PC-3 (cell line): ENCODE data around the gene GOLGA1.

ENCODE experiments used
- EZH2phosphoT487 ChIP-seq: fragments of 300-600 bp; sonication (generic); IDR thresholded peaks from 2 replicates; pipeline ENCODE4 v1.6.1; 2018; ENCODE audit warnings: mild to moderate bottlenecking, antibody characterized with exemption, low read length, borderline replicate concordance
- TF ChIP-seq, protein P1 (sequence below): fragments of 300-600 bp; sonication (generic); conservative IDR thresholded peaks from 2 replicates; pipeline ENCODE4 v1.5.1; 2017; ENCODE audit warnings: antibody characterized with exemption, low read depth, mild to moderate bottlenecking, low read length

DNA sequence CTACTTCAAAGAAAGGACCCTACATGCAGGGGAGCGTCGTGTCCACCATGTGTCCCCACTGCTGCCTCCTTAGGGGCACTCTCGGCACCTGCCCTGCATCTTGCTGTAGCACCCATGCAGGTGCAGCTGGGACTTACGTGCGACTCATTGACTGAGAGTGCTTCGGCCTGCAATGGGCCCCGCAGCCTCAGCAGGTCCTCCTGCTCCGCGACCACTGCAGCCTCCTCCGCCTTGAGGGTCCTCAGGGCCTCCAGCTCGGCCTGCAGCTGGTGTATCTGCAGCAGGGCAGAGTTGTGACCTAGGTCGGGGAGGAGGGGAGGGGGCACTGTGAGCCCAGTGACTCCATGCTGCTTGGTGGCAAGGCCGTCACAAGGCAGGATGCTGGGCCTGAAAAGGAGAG is 51.9 kb downstream of the GOLGA1 start:
- TF ChIP-seq, protein P1, sequence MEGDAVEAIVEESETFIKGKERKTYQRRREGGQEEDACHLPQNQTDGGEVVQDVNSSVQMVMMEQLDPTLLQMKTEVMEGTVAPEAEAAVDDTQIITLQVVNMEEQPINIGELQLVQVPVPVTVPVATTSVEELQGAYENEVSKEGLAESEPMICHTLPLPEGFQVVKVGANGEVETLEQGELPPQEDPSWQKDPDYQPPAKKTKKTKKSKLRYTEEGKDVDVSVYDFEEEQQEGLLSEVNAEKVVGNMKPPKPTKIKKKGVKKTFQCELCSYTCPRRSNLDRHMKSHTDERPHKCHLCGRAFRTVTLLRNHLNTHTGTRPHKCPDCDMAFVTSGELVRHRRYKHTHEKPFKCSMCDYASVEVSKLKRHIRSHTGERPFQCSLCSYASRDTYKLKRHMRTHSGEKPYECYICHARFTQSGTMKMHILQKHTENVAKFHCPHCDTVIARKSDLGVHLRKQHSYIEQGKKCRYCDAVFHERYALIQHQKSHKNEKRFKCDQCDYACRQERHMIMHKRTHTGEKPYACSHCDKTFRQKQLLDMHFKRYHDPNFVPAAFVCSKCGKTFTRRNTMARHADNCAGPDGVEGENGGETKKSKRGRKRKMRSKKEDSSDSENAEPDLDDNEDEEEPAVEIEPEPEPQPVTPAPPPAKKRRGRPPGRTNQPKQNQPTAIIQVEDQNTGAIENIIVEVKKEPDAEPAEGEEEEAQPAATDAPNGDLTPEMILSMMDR = no peak
- TF ChIP-seq EZH2phosphoT487 = no peak
